HUES48 (cell line): ENCODE results near the gene CASQ2.
"Not testable (repeated sequence)": the region's sequence is repeated elsewhere in the genome, so short reads cannot be mapped to it uniquely, and the experiment has no call there.

Source experiments
- H3K27ac ChIP-seq: one replicate; pipeline ENCODE4 v1.7.0; 2013; ENCODE audit warnings: low read depth, low read length, inconsistent platforms
- H3K27me3 ChIP-seq: 2 replicates; pipeline ENCODE4 v1.6.1; 2013; ENCODE audit warnings: mild to moderate bottlenecking, low read length; ENCODE audit not compliant: control insufficient read depth, insufficient read depth
- H3K36me3 ChIP-seq: 2 replicates; pipeline ENCODE4 v1.6.1; 2013; ENCODE audit warnings: low read length; ENCODE audit not compliant: control insufficient read depth, insufficient read depth
- H3K4me1 ChIP-seq: 2 replicates; pipeline ENCODE4 v1.6.1; 2013; ENCODE audit warnings: mild to moderate bottlenecking, low read length; ENCODE audit not compliant: control insufficient read depth, insufficient read depth
- H3K4me3 ChIP-seq: 2 replicates; pipeline ENCODE4 v1.5.1; 2013; ENCODE audit warnings: mild to moderate bottlenecking, low read depth, low read length
- H3K9ac ChIP-seq: 2 replicates; pipeline ENCODE4 v1.6.1; 2013; ENCODE audit warnings: mild to moderate bottlenecking, low read depth, low read length, moderate library complexity
- H3K9me3 ChIP-seq: 2 replicates; pipeline ENCODE4 v1.6.1; 2013; ENCODE audit warnings: low read length; ENCODE audit not compliant: control insufficient read depth, insufficient read depth

The CASQ2 gene

DNA sequence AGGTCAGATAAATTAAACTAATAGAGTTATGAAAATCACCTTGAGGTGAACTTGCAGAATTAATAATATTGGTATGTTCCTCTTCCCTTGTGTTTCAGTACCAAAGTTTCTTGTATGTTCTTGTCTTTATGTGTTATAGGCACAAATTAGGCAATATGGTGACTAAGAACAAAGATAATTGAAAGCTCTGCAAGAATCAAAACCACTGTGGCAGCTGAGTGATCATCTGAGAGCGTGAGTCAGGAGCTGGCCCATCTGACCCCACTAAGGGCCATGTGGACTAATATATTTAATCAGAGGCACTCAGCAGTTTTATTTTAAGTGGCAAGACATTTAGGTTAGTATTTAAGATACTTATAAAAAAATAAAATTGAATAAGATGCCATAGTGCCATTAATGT, 12.8 kb upstream of the CASQ2 start:
- H3K27me3 ChIP-seq: no peaks in the 10 kb centered on the region
- H3K4me1 ChIP-seq: no peaks in the 10 kb centered on the region
- H3K27ac ChIP-seq: no peak overlapping the region
- H3K36me3 ChIP-seq: no peaks in the 10 kb centered on the region
- no peak overlapping the region for H3K4me3 ChIP-seq
- no peaks in the 10 kb centered on the region for H3K9me3 ChIP-seq
- no peak overlapping the region for H3K9ac ChIP-seq

DNA sequence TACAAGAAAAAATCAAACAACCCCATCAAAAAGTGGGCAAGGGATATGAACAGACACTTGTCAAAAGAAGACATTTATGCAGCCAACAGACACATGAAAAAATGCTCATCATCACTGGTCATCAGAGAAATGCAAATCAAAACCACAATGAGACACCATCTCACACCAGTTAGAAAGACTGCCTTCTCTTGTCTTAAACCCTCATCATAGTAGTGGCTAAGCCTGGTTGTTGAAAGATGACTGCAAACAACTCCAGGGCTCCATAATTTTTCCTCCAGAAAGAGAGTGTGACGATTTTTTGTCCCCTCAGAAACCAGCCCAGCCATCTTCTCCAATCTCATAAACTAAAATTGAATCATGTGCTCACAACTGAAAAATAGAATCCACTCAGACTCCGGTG, 12.1 kb upstream of the CASQ2 start:
- H3K4me3 ChIP-seq: not testable (repeated sequence)

GRCh38 chr1:115779075-115779474, 10.6 kb upstream of the CASQ2 start:
- not testable (repeated sequence) for H3K9ac ChIP-seq, H3K27me3 ChIP-seq, H3K9me3 ChIP-seq, H3K36me3 ChIP-seq, H3K27ac ChIP-seq, H3K4me1 ChIP-seq, H3K4me3 ChIP-seq

More for the DNA sequence above, 12.1 kb upstream of the CASQ2 start:
- H3K9ac ChIP-seq, H3K36me3 ChIP-seq, H3K9me3 ChIP-seq, H3K4me1 ChIP-seq, H3K27me3 ChIP-seq, H3K27ac ChIP-seq: not testable (repeated sequence)

GRCh38 chr1:115771847-115772457, 3.4 kb upstream of the CASQ2 start:
- Histone ChIP-seq H3K9me3 (no peaks in the 10 kb centered on the region), H3K9ac (no peak overlapping the region), H3K36me3 (no peaks in the 10 kb centered on the region), H3K27me3 (no peaks in the 10 kb centered on the region), H3K4me1 (peaks cover 6% of the 10 kb centered on the region; the same call in 1 of the 2 replicates), H3K4me3 (0 out of 2 replicates have a peak overlapping the region, but pooled peaks have one; percentile 8), H3K27ac (peak overlapping the region; percentile 0)

DNA sequence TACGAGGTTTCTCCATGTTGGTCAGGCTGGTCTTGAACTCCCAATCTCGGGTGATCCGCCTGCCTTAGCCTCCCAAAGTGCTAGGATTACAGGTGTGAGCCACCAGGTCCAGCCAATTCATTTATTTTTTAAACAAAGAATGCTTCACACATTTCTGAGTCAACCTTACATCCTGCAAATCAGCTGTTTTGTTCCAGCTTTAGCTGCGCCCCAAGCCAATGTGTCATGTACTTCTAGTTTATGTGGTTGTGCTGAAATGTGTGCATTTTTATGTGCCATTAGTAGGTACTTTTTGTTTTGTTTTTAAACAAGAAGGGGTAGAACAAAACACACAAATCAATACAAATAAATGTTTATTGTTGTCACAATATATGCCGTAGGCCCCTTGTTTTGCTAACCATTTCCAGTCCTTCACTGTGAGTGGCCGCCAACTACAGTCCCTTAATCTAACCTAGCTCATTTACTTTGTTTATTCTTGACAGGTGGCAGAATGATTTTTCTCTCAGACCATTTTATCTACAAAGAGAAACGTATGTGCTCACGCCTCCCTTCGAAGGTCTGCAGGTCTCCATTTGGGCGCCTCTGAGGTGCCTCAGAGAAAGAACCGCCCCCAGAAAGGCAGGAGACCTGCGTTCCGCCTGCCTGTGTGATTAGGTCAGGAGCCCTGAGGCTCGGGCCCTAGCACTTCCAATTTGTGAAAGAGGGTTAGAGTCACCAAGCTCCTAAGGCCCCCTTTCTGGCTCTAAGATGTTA, 2.8 kb upstream of the CASQ2 start:
- H3K4me3 ChIP-seq: 0 out of 2 replicates have a peak overlapping the region, but pooled peaks have one; percentile 8

GRCh38 chr1:115767403-115767802, 1.1 kb downstream of the CASQ2 start:
- Histone ChIP-seq H3K4me3 (no peak overlapping the region), H3K9me3 (no peaks in the 10 kb centered on the region), H3K4me1 (peaks cover 6% of the 10 kb centered on the region; the same call in 1 of the 2 replicates), H3K9ac (no peak overlapping the region), H3K36me3 (no peaks in the 10 kb centered on the region), H3K27ac (no peak overlapping the region), H3K27me3 (no peaks in the 10 kb centered on the region)

More for the DNA sequence above, 2.8 kb upstream of the CASQ2 start:
- Histone ChIP-seq H3K9ac (no peak overlapping the region), H3K27me3 (no peaks in the 10 kb centered on the region), H3K27ac (peak overlapping the region; percentile 0), H3K9me3 (no peaks in the 10 kb centered on the region), H3K4me1 (peaks cover 6% of the 10 kb centered on the region; the same call in 1 of the 2 replicates), H3K36me3 (no peaks in the 10 kb centered on the region)

DNA sequence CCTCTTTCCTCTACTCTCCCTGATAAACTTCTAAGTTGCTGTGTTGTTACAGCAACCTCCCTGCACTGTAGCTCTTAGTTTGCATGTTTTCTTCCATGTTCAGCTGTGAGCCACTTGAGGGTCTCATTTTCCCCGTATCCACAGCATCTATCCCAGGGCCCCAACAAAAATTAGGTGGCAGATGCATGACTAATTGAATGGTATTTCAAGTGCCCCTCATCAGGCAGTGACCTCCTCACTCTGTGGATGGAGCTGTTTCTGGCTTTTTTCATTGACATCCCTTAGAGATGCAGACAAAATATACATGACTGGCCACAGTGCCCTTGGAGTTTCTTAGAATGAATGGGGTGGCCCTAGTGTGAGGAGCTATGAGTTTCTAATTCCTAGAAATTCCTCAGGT, 3.4 kb downstream of the CASQ2 start:
- Histone ChIP-seq H3K27me3 (no peaks in the 10 kb centered on the region), H3K36me3 (no peaks in the 10 kb centered on the region), H3K4me1 (no peaks in the 10 kb centered on the region), H3K9ac (no peak overlapping the region), H3K27ac (no peak overlapping the region), H3K9me3 (no peaks in the 10 kb centered on the region), H3K4me3 (no peak overlapping the region)

DNA sequence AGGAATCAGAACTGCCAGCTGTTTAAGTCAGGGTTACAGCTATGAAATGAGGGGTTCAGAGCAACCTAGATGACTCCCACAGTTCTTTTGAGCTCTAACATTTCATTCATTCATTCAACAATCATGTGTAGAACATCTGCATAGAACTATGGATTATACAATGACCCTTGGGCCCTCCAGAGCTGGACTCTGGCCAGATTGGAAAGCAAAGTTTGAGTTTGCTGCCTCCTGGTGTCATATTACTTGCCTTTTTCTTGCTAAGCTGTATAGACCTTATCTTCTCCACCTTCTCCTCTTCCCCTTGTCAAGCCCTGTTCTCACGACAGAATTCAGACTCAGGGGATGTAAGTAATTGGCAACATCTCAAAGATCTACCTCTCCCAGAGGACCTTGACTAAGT, 4.0 kb downstream of the CASQ2 start:
- Histone ChIP-seq H3K4me3 (no peak overlapping the region), H3K4me1 (no peaks in the 10 kb centered on the region), H3K9ac (no peak overlapping the region), H3K27ac (no peak overlapping the region), H3K9me3 (no peaks in the 10 kb centered on the region), H3K27me3 (no peaks in the 10 kb centered on the region), H3K36me3 (no peaks in the 10 kb centered on the region)

DNA sequence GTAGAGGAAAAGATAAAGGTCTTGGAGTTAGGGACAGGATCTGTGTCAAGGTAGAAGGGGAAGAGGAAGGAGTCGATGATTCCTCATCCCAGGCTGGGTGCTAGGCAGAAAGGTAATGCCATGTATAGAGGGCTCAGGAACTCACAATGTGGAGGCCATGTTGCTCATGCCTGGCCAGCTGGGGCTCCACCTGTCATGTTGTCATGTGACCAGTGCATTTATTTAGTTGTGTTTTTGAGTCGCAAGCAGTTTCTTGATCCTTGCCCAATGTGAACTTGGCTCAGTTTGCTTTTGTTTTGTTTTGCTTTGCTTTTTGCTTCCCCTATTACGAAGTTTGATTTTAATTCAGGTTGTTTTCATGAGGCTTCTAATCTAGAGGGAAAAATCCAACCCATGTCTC, 5.7 kb downstream of the CASQ2 start:
- H3K4me3 ChIP-seq: no peak overlapping the region
- no peaks in the 10 kb centered on the region for H3K4me1 ChIP-seq
- no peaks in the 10 kb centered on the region for H3K36me3 ChIP-seq
- no peaks in the 10 kb centered on the region for H3K9me3 ChIP-seq
- no peak overlapping the region for H3K27ac ChIP-seq
- H3K27me3 ChIP-seq: no peaks in the 10 kb centered on the region
- no peak overlapping the region for H3K9ac ChIP-seq

DNA sequence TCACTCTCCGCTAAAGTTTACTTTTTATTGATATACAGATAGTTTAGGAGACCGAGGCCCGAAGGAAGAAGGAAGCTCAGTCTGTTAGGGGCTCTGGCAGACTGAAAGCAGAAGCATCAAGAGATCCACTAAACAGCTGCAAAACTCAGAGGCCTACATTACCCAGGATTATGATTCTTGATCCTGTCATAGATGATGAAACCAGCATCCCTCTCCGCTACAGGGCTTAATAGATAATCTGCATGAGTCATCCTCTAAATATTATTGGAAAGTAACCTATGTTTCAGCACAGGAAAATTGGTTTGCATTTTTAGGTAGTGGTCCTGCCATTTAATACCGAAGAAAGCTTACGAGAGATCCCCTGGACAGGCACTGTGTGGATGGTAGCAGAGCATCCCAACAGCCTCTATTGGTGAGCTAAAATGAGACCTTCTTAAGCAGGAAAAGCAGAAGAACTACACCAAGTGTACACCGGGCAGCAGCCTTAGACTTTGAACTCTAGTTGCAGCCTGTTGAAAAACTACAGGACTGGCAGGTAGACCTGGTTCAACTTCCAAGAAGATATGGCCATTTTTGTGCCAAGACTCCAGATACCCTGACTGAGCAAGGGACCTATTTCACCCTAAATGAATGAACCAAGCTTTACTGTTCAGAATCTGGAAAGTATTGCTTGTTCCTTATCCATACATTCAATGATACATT, 6.8 kb downstream of the CASQ2 start:
- Histone ChIP-seq H3K9me3 (no peaks in the 10 kb centered on the region), H3K4me1 (no peaks in the 10 kb centered on the region), H3K9ac (no peak overlapping the region), H3K27ac (no peak overlapping the region), H3K27me3 (no peaks in the 10 kb centered on the region), H3K4me3 (no peak overlapping the region), H3K36me3 (no peaks in the 10 kb centered on the region)

- Histone ChIP-seq H3K4me3 (no peak overlapping the region), H3K4me1 (no peaks in the 10 kb centered on the region), H3K36me3 (no peaks in the 10 kb centered on the region), H3K9ac (no peak overlapping the region), H3K27me3 (no peaks in the 10 kb centered on the region), H3K27ac (no peak overlapping the region), H3K9me3 (no peaks in the 10 kb centered on the region)
These were observed 10.7 kb downstream of the CASQ2 start for GRCh38 chr1:115757856-115758255.
